Panc1 (cell line): Measurements from ENCODE around the gene CFAP45. TPM values are rescaled to one million over a fixed set of nuclear protein-coding genes. Genes with fewer than 3 reads are reported as not detected.
A peak's percentile ranks its signal among the peaks of the same experiment; 100 is the strongest.

Experiments used
- ATAC-seq: fragments of 200-7000 bp; cut with Tn5 transposase; 2 replicates; pipeline ENCODE4 v1.9.1; 2020; ENCODE audit warnings: mild to moderate bottlenecking, moderate library complexity
- BruUV-seq: library from RNA; stranded (reverse); fragments of 400-500 nt; replicated peaks from 2 replicates; lab custom pipeline; 2021; lab: Mats Ljungman, UMichigan
- CTCF ChIA-PET: fragments of 300-600 bp; sonication (Branson Sonifier 250); formaldehyde crosslinking; loops from one replicate; lab custom pipeline; 2022; ENCODE audit warnings: antibody characterized with exemption; lab: Charles Lee
- POLR2A ChIA-PET: fragments of 300-600 bp; sonication (Branson Sonifier 250); formaldehyde crosslinking; loops from one replicate; lab custom pipeline; 2022; ENCODE audit warnings: antibody characterized with exemption; lab: Charles Lee
- DNase-seq: peaks from one replicate; pipeline ENCODE4 v3.0.0-alpha.2; 2010; ENCODE audit warnings: low read depth, low spot score
- H3K27ac ChIP-seq: 2 replicates; pipeline ENCODE4 v1.5.1; 2011; ENCODE audit warnings: mild to moderate bottlenecking, low read length, inconsistent platforms
- H3K27me3 ChIP-seq: fragments of 200-500 bp; sonication (Bioruptor generic); 2 replicates; pipeline ENCODE4 v1.6.0; 2014; ENCODE audit warnings: low read length, inconsistent platforms; ENCODE audit not compliant: control insufficient read depth, insufficient read depth
- H3K36me3 ChIP-seq: fragments of 200-500 bp; sonication (Bioruptor generic); 2 replicates; pipeline ENCODE4 v1.5.1; 2014; ENCODE audit warnings: inconsistent platforms, mild to moderate bottlenecking, low read length, moderate library complexity; ENCODE audit not compliant: control insufficient read depth, insufficient read depth
- H3K4me1 ChIP-seq: 2 replicates; pipeline ENCODE4 v1.5.1; 2011; ENCODE audit warnings: inconsistent platforms, mild to moderate bottlenecking, low read length, moderate library complexity; ENCODE audit not compliant: control insufficient read depth, insufficient read depth
- H3K4me3 ChIP-seq, 2 experiments: 2 replicates each; pipeline ENCODE4 v1.5.1; 2011 to 2012; ENCODE audit warnings: low read depth in 2 of 2, low read length in 2 of 2, mild to moderate bottlenecking in 2 of 2, inconsistent platforms in 1 of 2, moderate library complexity in 1 of 2
- H3K9me3 ChIP-seq: fragments of 200-500 bp; sonication (Bioruptor generic); 2 replicates; pipeline ENCODE4 v1.5.1; 2014; ENCODE audit warnings: low read depth, mild to moderate bottlenecking, inconsistent platforms, low read length, moderate library complexity; ENCODE audit not compliant: control insufficient read depth, insufficient read depth
- CTCF ChIP-seq: fragments of 450-650 bp; IDR thresholded peaks from 2 replicates; pipeline ENCODE4 v1.5.1; 2017; ENCODE audit warnings: mild to moderate bottlenecking
- POLR2AphosphoS5 ChIP-seq: IDR thresholded peaks from 2 replicates; pipeline ENCODE4 v1.6.1; 2012; ENCODE audit warnings: mild to moderate bottlenecking, low read depth, low read length, moderate library complexity
- REST ChIP-seq, 2 experiments: IDR thresholded peaks; 2 replicates each; pipeline ENCODE4 v1.6.1; 2011 to 2012; ENCODE audit warnings: low read depth in 2 of 2, control low read depth in 1 of 2, low read length in 1 of 2, mild to moderate bottlenecking in 1 of 2, moderate library complexity in 1 of 2; ENCODE audit not compliant: insufficient read depth in 1 of 2
- SIN3A ChIP-seq: IDR thresholded peaks from 2 replicates; pipeline ENCODE4 v1.6.1; 2012; ENCODE audit warnings: low read depth, mild to moderate bottlenecking, low read length, moderate library complexity, borderline replicate concordance; ENCODE audit not compliant: insufficient read depth
- TCF7L2 ChIP-seq: IDR thresholded peaks from 2 replicates; pipeline ENCODE4 v1.6.1; 2011; ENCODE audit warnings: mild to moderate bottlenecking, low read depth, low read length, inconsistent platforms
- in situ Hi-C: cut with HindIII; loops from 2 replicates; pipeline ENCODE4 v1.10.0; 2016; ENCODE audit warnings: low sequenced_read_pairs, low pct_unique_long_range_greater_than_20kb
- intact Hi-C: fragments of 100-400 bp; cut with micrococcal nuclease; formaldehyde crosslinking; loops from one replicate; pipeline ENCODE4 v1.10.0; 2022; ENCODE audit not compliant: unreplicated experiment
- total RNA-seq: library from RNA; stranded (reverse); gene quantifications from one replicate; pipeline ENCODE4 v1.2.1, GENCODE V29; 2021; ENCODE audit not compliant: unreplicated experiment

CFAP45 gene
- total RNA-seq, 1 experiment from 2014 or later, result 1.6 TPM

GRCh38 chr1:159920651-159921050, 20.7 kb upstream of the CFAP45 start:
- TF ChIP-seq SIN3A (no peak), POLR2AphosphoS5 (no peak), REST (IDR thresholded peaks at IDR 0.05; ENCODE audit: insufficient read depth in 1 of 2, low read depth in 2 of 2, low read length in 1 of 2) (no peak), TCF7L2 (no peak), CTCF (no peak)
- no peaks in the 10 kb centered on the region for H3K27me3 ChIP-seq
- peaks cover 74% of the 10 kb centered on the region for H3K4me1 ChIP-seq
- no peaks in the 10 kb centered on the region for H3K9me3 ChIP-seq
- CTCF ChIA-PET, result no interaction called here
- POLR2A ChIA-PET, result no interaction called here
- BruUV-seq, result no TSS peak
- intact Hi-C loops, result no loop called here
- DNase-seq (no peak), ATAC-seq (no peak)
- H3K4me3 ChIP-seq, result no peak overlapping the region
- in situ Hi-C loops, result no loop called here
- H3K27ac ChIP-seq, result peak overlapping the region; percentile 87; the same call in 1 of the 2 replicates
- H3K36me3 ChIP-seq, result 0 out of 2 replicates have a peak, but pooled peaks cover 5% of the 10 kb centered on the region

- Histone ChIP-seq H3K27me3 (no peaks in the 10 kb centered on the region), H3K4me1 (peaks cover 77% of the 10 kb centered on the region), H3K9me3 (no peaks in the 10 kb centered on the region), H3K27ac (peak overlapping the region; percentile 57; the same call in 1 of the 2 replicates), H3K36me3 (0 out of 2 replicates have a peak, but pooled peaks cover 5% of the 10 kb centered on the region), H3K4me3 (no peak overlapping the region)
- POLR2A ChIA-PET, result no interaction called here
- in situ Hi-C loops, result no loop called here
- intact Hi-C loops, result no loop called here
- DNase-seq, result no peak
- no peak for ATAC-seq
- CTCF ChIA-PET, result no interaction called here
- TF ChIP-seq CTCF (no peak), SIN3A (no peak), POLR2AphosphoS5 (no peak; the same call in 1 of the 2 replicates), TCF7L2 (no peak), REST (IDR thresholded peaks at IDR 0.05; ENCODE audit: insufficient read depth in 1 of 2, low read depth in 2 of 2, low read length in 1 of 2) (no peak)
- BruUV-seq, result no TSS peak
Measured at GRCh38 chr1:159920202-159920601, 20.2 kb upstream of the CFAP45 start.
